Loucy (cell line): ENCODE results near the gene SLC39A2.

Experiments
- H2AFZ ChIP-seq: fragments of 200-600 bp; sonication (generic); 2 replicates; pipeline ENCODE4 v1.6.0; 2016; ENCODE audit warnings: antibody characterized with exemption, mild to moderate bottlenecking, low read length, moderate library complexity
- H3F3A ChIP-seq: fragments of 200-600 bp; 2 replicates; pipeline ENCODE4 v1.6.0; 2016; ENCODE audit warnings: antibody characterized with exemption, low read depth, mild to moderate bottlenecking
- H3K27me3 ChIP-seq: fragments of 200-600 bp; sonication (generic); 2 replicates; pipeline ENCODE4 v1.6.1; 2014; ENCODE audit warnings: low read length, mild to moderate bottlenecking; ENCODE audit not compliant: insufficient read depth, poor library complexity, severe bottlenecking
- H3K36me3 ChIP-seq: fragments of 200-600 bp; sonication (generic); 2 replicates; pipeline ENCODE4 v1.6.1; 2016; ENCODE audit warnings: low read length; ENCODE audit not compliant: insufficient read depth
- H3K4me1 ChIP-seq: fragments of 200-600 bp; sonication (generic); 2 replicates; pipeline ENCODE4 v1.5.1; 2014; ENCODE audit warnings: low read length, mild to moderate bottlenecking; ENCODE audit not compliant: insufficient read depth, poor library complexity, severe bottlenecking
- H3K4me2 ChIP-seq: fragments of 200-600 bp; sonication (generic); 2 replicates; pipeline ENCODE4 v1.6.0; 2014; ENCODE audit warnings: antibody characterized with exemption, low read length, low read depth, mild to moderate bottlenecking; ENCODE audit not compliant: poor library complexity, severe bottlenecking
- H3K4me3 ChIP-seq: fragments of 200-600 bp; sonication (generic); 2 replicates; pipeline ENCODE4 v1.5.1; 2014; ENCODE audit warnings: low read length, mild to moderate bottlenecking, mixed read lengths; ENCODE audit not compliant: poor library complexity, severe bottlenecking
- H3K79me2 ChIP-seq: fragments of 200-600 bp; sonication (generic); 2 replicates; pipeline ENCODE4 v1.6.1; 2014; ENCODE audit warnings: low read length; ENCODE audit not compliant: insufficient read depth
- H3K9ac ChIP-seq: fragments of 200-600 bp; sonication (generic); 2 replicates; pipeline ENCODE4 v1.6.0; 2014; ENCODE audit warnings: mild to moderate bottlenecking, low read depth, low read length, moderate library complexity; ENCODE audit not compliant: poor library complexity, severe bottlenecking
- H3K9me2 ChIP-seq: fragments of 200-600 bp; sonication (generic); replicated peaks from 2 replicates; pipeline ENCODE4 v1.6.1; 2016; ENCODE audit warnings: low read depth, low read length, mixed read lengths
- H3K9me3 ChIP-seq: fragments of 200-600 bp; sonication (generic); 2 replicates; pipeline ENCODE4 v1.6.1; 2014; ENCODE audit warnings: mild to moderate bottlenecking, antibody characterized with exemption, low read length, low read depth; ENCODE audit not compliant: insufficient read depth
- H4K20me1 ChIP-seq: fragments of 200-600 bp; sonication (generic); 2 replicates; pipeline ENCODE4 v1.6.0; 2014; ENCODE audit warnings: antibody characterized with exemption, low read length, mild to moderate bottlenecking; ENCODE audit not compliant: insufficient read depth, poor library complexity, severe bottlenecking
- CTCF ChIP-seq: fragments of 200-600 bp; sonication (generic); conservative IDR thresholded peaks from 2 replicates; pipeline ENCODE4 v1.5.1; 2014; ENCODE audit warnings: mild to moderate bottlenecking, antibody characterized with exemption, low read length
- EZH2phosphoT487 ChIP-seq: fragments of 200-600 bp; IDR thresholded peaks from 2 replicates; pipeline ENCODE4 v1.6.1; 2018; ENCODE audit warnings: antibody characterized with exemption, mild to moderate bottlenecking, moderate library complexity, borderline replicate concordance

SLC39A2 gene

GRCh38 chr14:21033133-21033698, 34.1 kb downstream of the SLC39A2 start:
- H3K36me3 ChIP-seq = no peaks in the 10 kb centered on the region
- no peaks in the 10 kb centered on the region for H3F3A ChIP-seq
- no peak overlapping the region for H3K9ac ChIP-seq
- no peaks in the 10 kb centered on the region for H3K4me1 ChIP-seq
- H3K27me3 ChIP-seq = no peaks in the 10 kb centered on the region
- no peaks in the 10 kb centered on the region for H3K9me3 ChIP-seq
- H3K4me2 ChIP-seq = no peak overlapping the region
- no peaks in the 10 kb centered on the region for H4K20me1 ChIP-seq
- TF ChIP-seq CTCF (no peak), EZH2phosphoT487 (no peak)
- no peaks in the 10 kb centered on the region for H3K79me2 ChIP-seq
- H2AFZ ChIP-seq = no peak overlapping the region
- H3K4me3 ChIP-seq = no peak overlapping the region
- no peaks in the 10 kb centered on the region for H3K9me2 ChIP-seq

- H3K36me3 ChIP-seq = no peaks in the 10 kb centered on the region
- H3K9me2 ChIP-seq = no peaks in the 10 kb centered on the region
- H3K27me3 ChIP-seq = no peaks in the 10 kb centered on the region
- H4K20me1 ChIP-seq = no peaks in the 10 kb centered on the region
- H3K4me2 ChIP-seq = no peak within 1 kb of the TSS
- no peaks in the 10 kb centered on the region for H3K79me2 ChIP-seq
- H3K4me1 ChIP-seq = no peaks in the 10 kb centered on the region
- H3K9ac ChIP-seq = no peak within 1 kb of the TSS
- H3K9me3 ChIP-seq = no peaks in the 10 kb centered on the region
- no peak within 1 kb of the TSS for H2AFZ ChIP-seq
- H3K4me3 ChIP-seq = no peak within 1 kb of the TSS
- no peaks in the 10 kb centered on the region for H3F3A ChIP-seq
- TF ChIP-seq CTCF = no peak
- TF ChIP-seq EZH2phosphoT487 = no peak
These were observed 35.6 kb downstream of the SLC39A2 start, which contains the start of gene RNASE13 for GRCh38 chr14:21034707-21035106. Gene RNASE13 (minus strand): TSS chr14:21034807. CDS start chr14:21034288, 519 bp downstream.

- TF ChIP-seq CTCF = no peak
- Histone ChIP-seq H3K4me1 (no peaks in the 10 kb centered on the region), H3K9me2 (no peaks in the 10 kb centered on the region), H3K9me3 (no peaks in the 10 kb centered on the region), H3F3A (no peaks in the 10 kb centered on the region), H4K20me1 (no peaks in the 10 kb centered on the region), H3K27me3 (no peaks in the 10 kb centered on the region), H3K79me2 (no peaks in the 10 kb centered on the region), H3K4me2 (no peak overlapping the region), H3K36me3 (no peaks in the 10 kb centered on the region), H3K4me3 (no peak overlapping the region), H2AFZ (no peak overlapping the region), H3K9ac (no peak overlapping the region)
These were observed 37.7 kb downstream of the SLC39A2 start for GRCh38 chr14:21036751-21037150.
